SK-N-SH (cell line): ENCODE data around the gene ZNF32. TPM values are rescaled to one million over a fixed set of nuclear protein-coding genes. Genes with fewer than 3 reads are reported as not detected.

Experiments
- CTCF ChIA-PET: fragments of 300-600, 350-600 bp; formaldehyde crosslinking; extraction: SDS; loops from one replicate; lab custom pipeline; 2021; lab: Yijun Ruan, JAX
- POLR2A ChIA-PET: fragments of 350-600 bp; sonication (Branson Sonifier 250); formaldehyde crosslinking; extraction: SDS; loops from one replicate; lab custom pipeline; 2020; ENCODE audit warnings: antibody characterized with exemption, inconsistent platforms; lab: Yijun Ruan, JAX
- DNase-seq: peaks from one replicate; pipeline ENCODE4 v3.0.0; 2012
- H2AFZ ChIP-seq: fragments of 200-600 bp; sonication (generic); 2 replicates; pipeline ENCODE4 v1.8.1; 2016; ENCODE audit warnings: antibody characterized with exemption, mild to moderate bottlenecking, low read depth
- H3F3A ChIP-seq: fragments of 200-600 bp; sonication (generic); replicated peaks from 2 replicates; pipeline ENCODE3; 2016; ENCODE audit warnings: antibody characterized with exemption, mild to moderate bottlenecking; ENCODE audit not compliant: insufficient read depth
- H3K27ac ChIP-seq, 2 experiments: fragments of 200-500 bp in 1 of 2; fragments of 200-600 bp in 1 of 2; sonication (Bioruptor generic) in 1 of 2; sonication (generic), shearing (Covaris generic) in 1 of 2; 2 replicates each; pipeline versions ENCODE4 v1.5.1 to v1.6.1; 2014 to 2016; ENCODE audit warnings: low read depth in 2 of 2, inconsistent platforms in 1 of 2, low read length in 1 of 2, mild to moderate bottlenecking in 1 of 2, mixed read lengths in 1 of 2
- H3K27me3 ChIP-seq: fragments of 200-600 bp; sonication (generic), shearing (Covaris generic); 2 replicates; pipeline ENCODE4 v1.6.1; 2016; ENCODE audit warnings: mixed run types; ENCODE audit not compliant: insufficient read depth
- H3K36me3 ChIP-seq, 2 experiments: fragments of 200-500 bp in 1 of 2; fragments of 200-600 bp in 1 of 2; sonication (Bioruptor generic) in 1 of 2; sonication (generic) in 1 of 2; replicated peaks in 1 of 2; 2 replicates each; pipeline versions ENCODE3 to v1.5.1; 2014 to 2016; ENCODE audit warnings: low read length in 1 of 2, mild to moderate bottlenecking in 1 of 2; ENCODE audit not compliant: insufficient read depth in 2 of 2, control insufficient read depth in 1 of 2
- H3K4me1 ChIP-seq, 2 experiments: fragments of 200-500 bp in 1 of 2; fragments of 200-600 bp in 1 of 2; sonication (Bioruptor generic) in 1 of 2; sonication (generic), shearing (Covaris generic) in 1 of 2; 2 replicates each; pipeline versions ENCODE4 v1.5.1 to v1.6.1; 2014 to 2016; ENCODE audit warnings: low read depth in 1 of 2, low read length in 1 of 2, mixed run types in 1 of 2; ENCODE audit not compliant: insufficient read depth in 2 of 2, control insufficient read depth in 1 of 2
- H3K4me2 ChIP-seq: fragments of 200-600 bp; sonication (generic), shearing (Covaris generic); 2 replicates; pipeline ENCODE4 v1.6.1; 2017; ENCODE audit warnings: mixed run types
- H3K4me3 ChIP-seq, 2 experiments: fragments of 200-500 bp in 1 of 2; fragments of 200-600 bp in 1 of 2; sonication (Bioruptor generic) in 1 of 2; sonication (generic), shearing (Covaris generic) in 1 of 2; 2 replicates each; pipeline versions ENCODE4 v1.5.1 to v1.8.1; 2014 to 2016; ENCODE audit warnings: low read depth in 2 of 2, inconsistent platforms in 1 of 2, low read length in 1 of 2, mild to moderate bottlenecking in 1 of 2, mixed read lengths in 1 of 2, moderate library complexity in 1 of 2
- H3K79me2 ChIP-seq: fragments of 200-600 bp; sonication (generic); 2 replicates; pipeline ENCODE4 v1.8.1; 2017; ENCODE audit warnings: mild to moderate bottlenecking; ENCODE audit not compliant: insufficient read depth
- H3K9ac ChIP-seq: fragments of 200-600 bp; sonication (generic); 2 replicates; pipeline ENCODE4 v1.6.1; 2017; ENCODE audit warnings: mixed run types
- H3K9me2 ChIP-seq: fragments of 200-600 bp; sonication (generic); 2 replicates; pipeline ENCODE4 v1.6.1; 2017; ENCODE audit warnings: mixed run types
- H3K9me3 ChIP-seq: fragments of 200-600 bp; sonication (generic); 2 replicates; pipeline ENCODE4 v1.6.1; 2017; ENCODE audit warnings: mixed run types, mild to moderate bottlenecking, moderate library complexity
- H4K20me1 ChIP-seq: fragments of 200-600 bp; sonication (generic); 2 replicates; pipeline ENCODE4 v1.6.1; 2017; ENCODE audit warnings: mild to moderate bottlenecking, mixed run types; ENCODE audit not compliant: insufficient read depth
- CHD2 ChIP-seq: fragments of 150-350 bp; IDR thresholded peaks from 2 replicates; pipeline ENCODE4 v1.6.1; 2018; ENCODE audit warnings: low read length; ENCODE audit not compliant: partially characterized antibody
- CTCF ChIP-seq: fragments of 200-600 bp; sonication (generic); IDR thresholded peaks from 2 replicates; pipeline ENCODE4 v1.6.1; 2017; ENCODE audit warnings: antibody characterized with exemption, mild to moderate bottlenecking, moderate library complexity
- ELF1 ChIP-seq: IDR thresholded peaks from 2 replicates; pipeline ENCODE4 v1.4.0; 2012
- FOSL2 ChIP-seq: IDR thresholded peaks from 2 replicates; pipeline ENCODE4 v1.4.0; 2012; ENCODE audit warnings: low read depth, mild to moderate bottlenecking, moderate library complexity, borderline replicate concordance
- FOXJ3 ChIP-seq: sonication (generic); formaldehyde crosslinking; IDR thresholded peaks from 2 replicates; pipeline ENCODE4 v1.5.1; 2020; ENCODE audit warnings: mild to moderate bottlenecking, missing genetic modification reagents
- FOXM1 ChIP-seq: IDR thresholded peaks from 2 replicates; pipeline ENCODE4 v1.4.0; 2012; ENCODE audit warnings: low read depth, mild to moderate bottlenecking
- GATA2 ChIP-seq: sonication (generic); formaldehyde crosslinking; IDR thresholded peaks from 2 replicates; pipeline ENCODE4 v1.5.0; 2020; ENCODE audit warnings: mild to moderate bottlenecking, missing genetic modification reagents
- JUND ChIP-seq: IDR thresholded peaks from 2 replicates; pipeline ENCODE4 v1.4.0; 2012
- MEF2A ChIP-seq: IDR thresholded peaks from 2 replicates; pipeline ENCODE4 v1.4.0; 2012; ENCODE audit warnings: low read depth, borderline replicate concordance
- MXI1 ChIP-seq: IDR thresholded peaks from 2 replicates; pipeline ENCODE4 v1.6.1; 2012; ENCODE audit warnings: mild to moderate bottlenecking, low read depth, low read length, improper control_type of control experiment
- NFIC ChIP-seq: IDR thresholded peaks from 2 replicates; pipeline ENCODE4 v1.4.0; 2012; ENCODE audit warnings: borderline replicate concordance
- NRF1 ChIP-seq: IDR thresholded peaks from 2 replicates; pipeline ENCODE4 v1.6.1; 2012; ENCODE audit warnings: low read depth, mild to moderate bottlenecking, low read length
- RAD21 ChIP-seq: IDR thresholded peaks from 2 replicates; pipeline ENCODE4 v1.6.1; 2012; ENCODE audit warnings: mild to moderate bottlenecking, low read length
- RFX5 ChIP-seq: IDR thresholded peaks from 2 replicates; pipeline ENCODE4 v1.6.1; 2012; ENCODE audit warnings: mild to moderate bottlenecking, improper control_type of control experiment, low read length
- TAF1 ChIP-seq: IDR thresholded peaks from 2 replicates; pipeline ENCODE4 v1.6.1; 2012; ENCODE audit warnings: low read depth, mild to moderate bottlenecking, low read length, moderate library complexity, borderline replicate concordance
- TCF12 ChIP-seq: IDR thresholded peaks from 2 replicates; pipeline ENCODE4 v1.4.0; 2012
- TEAD4 ChIP-seq: IDR thresholded peaks from 2 replicates; pipeline ENCODE4 v1.4.0; 2012; ENCODE audit warnings: mild to moderate bottlenecking, borderline replicate concordance; ENCODE audit not compliant: insufficient read depth
- WGBS: methylation state at CpG from one replicate; pipeline ENCODE4 v1.1.6; 2017; ENCODE audit warnings: low lambda C conversion rate; 5-methylcytosine and 5-hydroxymethylcytosine counted together
- polyA plus RNA-seq, 3 experiments: library from polyadenylated mRNA; depleted of rRNA; stranded (reverse); fragments of >200 nt; gene quantifications; 2 replicates each; pipeline ENCODE4 v1.2.3, GENCODE V29; 2012
- TF ChIP-seq, protein P1 (sequence below): fragments of 150-350 bp; IDR thresholded peaks from 2 replicates; pipeline ENCODE4 v1.6.1; 2017; ENCODE audit warnings: antibody characterized with exemption, low read length, low read depth, borderline replicate concordance
- TF ChIP-seq, protein P2 (sequence below): IDR thresholded peaks from 2 replicates; pipeline ENCODE4; 2012
- TF ChIP-seq, protein P3 (sequence below): fragments of 150-350 bp; IDR thresholded peaks from 2 replicates; pipeline ENCODE4 v1.6.1; 2016; ENCODE audit warnings: mild to moderate bottlenecking, low read depth, low read length

The ZNF32 gene
- polyA plus RNA-seq, 1 of the 3 experiments (the other 2 are of a cell fraction): 27.2 TPM

- no peak overlapping the region for H3K4me2 ChIP-seq
- 34% methylated on average over 13 of the region's 13 CpGs for WGBS
- TF ChIP-seq NFIC (no peak), TCF12 (no peak), GATA2 (CRISPR knock-in tag) (no peak), CTCF (no peak), RFX5 (no peak), JUND (no peak), TEAD4 (no peak), FOXJ3 (CRISPR knock-in tag) (no peak), RAD21 (no peak), MEF2A (no peak), CHD2 (no peak), MXI1 (no peak), NRF1 (no peak), ELF1 (no peak), TAF1 (no peak), FOXM1 (no peak), FOSL2 (no peak)
- TF ChIP-seq, protein P1, sequence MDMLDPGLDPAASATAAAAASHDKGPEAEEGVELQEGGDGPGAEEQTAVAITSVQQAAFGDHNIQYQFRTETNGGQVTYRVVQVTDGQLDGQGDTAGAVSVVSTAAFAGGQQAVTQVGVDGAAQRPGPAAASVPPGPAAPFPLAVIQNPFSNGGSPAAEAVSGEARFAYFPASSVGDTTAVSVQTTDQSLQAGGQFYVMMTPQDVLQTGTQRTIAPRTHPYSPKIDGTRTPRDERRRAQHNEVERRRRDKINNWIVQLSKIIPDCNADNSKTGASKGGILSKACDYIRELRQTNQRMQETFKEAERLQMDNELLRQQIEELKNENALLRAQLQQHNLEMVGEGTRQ: no peak
- TF ChIP-seq, protein P2, sequence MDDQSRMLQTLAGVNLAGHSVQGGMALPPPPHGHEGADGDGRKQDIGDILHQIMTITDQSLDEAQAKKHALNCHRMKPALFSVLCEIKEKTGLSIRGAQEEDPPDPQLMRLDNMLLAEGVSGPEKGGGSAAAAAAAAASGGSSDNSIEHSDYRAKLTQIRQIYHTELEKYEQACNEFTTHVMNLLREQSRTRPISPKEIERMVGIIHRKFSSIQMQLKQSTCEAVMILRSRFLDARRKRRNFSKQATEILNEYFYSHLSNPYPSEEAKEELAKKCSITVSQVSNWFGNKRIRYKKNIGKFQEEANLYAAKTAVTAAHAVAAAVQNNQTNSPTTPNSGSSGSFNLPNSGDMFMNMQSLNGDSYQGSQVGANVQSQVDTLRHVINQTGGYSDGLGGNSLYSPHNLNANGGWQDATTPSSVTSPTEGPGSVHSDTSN: no peak
- TF ChIP-seq, protein P3, sequence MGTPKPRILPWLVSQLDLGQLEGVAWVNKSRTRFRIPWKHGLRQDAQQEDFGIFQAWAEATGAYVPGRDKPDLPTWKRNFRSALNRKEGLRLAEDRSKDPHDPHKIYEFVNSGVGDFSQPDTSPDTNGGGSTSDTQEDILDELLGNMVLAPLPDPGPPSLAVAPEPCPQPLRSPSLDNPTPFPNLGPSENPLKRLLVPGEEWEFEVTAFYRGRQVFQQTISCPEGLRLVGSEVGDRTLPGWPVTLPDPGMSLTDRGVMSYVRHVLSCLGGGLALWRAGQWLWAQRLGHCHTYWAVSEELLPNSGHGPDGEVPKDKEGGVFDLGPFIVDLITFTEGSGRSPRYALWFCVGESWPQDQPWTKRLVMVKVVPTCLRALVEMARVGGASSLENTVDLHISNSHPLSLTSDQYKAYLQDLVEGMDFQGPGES: no peak
Measured at GRCh38 chr10:43674553-43675210, 26.0 kb upstream of the ZNF32 start.

More at GRCh38 chr10:43674553-43675210, 26.0 kb upstream of the ZNF32 start:
- Histone ChIP-seq H3K9me3 (0 out of 2 replicates have a peak, but pooled peaks cover 4% of the 10 kb centered on the region), H3K27ac (no peak overlapping the region), H3K4me3 (no peak overlapping the region), H3K27me3 (no peaks in the 10 kb centered on the region), H4K20me1 (no peaks in the 10 kb centered on the region), H3K4me1 (peaks cover 0 to 2% of the 10 kb centered on the region in 2 experiments; a peak in 1 of 4 replicates), H3K79me2 (no peaks in the 10 kb centered on the region), H3K9me2 (no peaks in the 10 kb centered on the region), H3F3A (no peaks in the 10 kb centered on the region), H3K9ac (no peak overlapping the region), H3K36me3 (no peaks in the 10 kb centered on the region), H2AFZ (no peak overlapping the region)
- POLR2A ChIA-PET: no interaction called here
- no peak for DNase-seq
- CTCF ChIA-PET: interaction anchor here (1.0 to 9.6 kb wide), 6 partner anchors 8 to 1190 kb away, joined by 3 to 142 read pairs (median 4); partner anchors contain the start of gene CXCL12
